Nephron progenitor cell (in vitro differentiated cells): Measurements from ENCODE around the gene TRAPPC14.
A peak's percentile ranks its signal among the peaks of the same experiment; 100 is the strongest.

ENCODE experiments used
- DNase-seq: peaks from one replicate; pipeline ENCODE4 v3.0.0; 2021
- H3K27ac Mint-ChIP-seq: 2 replicates; pipeline ENCODE4 v1.8.0; 2021; ENCODE audit warnings: mild to moderate bottlenecking, moderate library complexity, mixed read lengths
- H3K27me3 Mint-ChIP-seq: 2 replicates; pipeline ENCODE4 v1.8.0; 2021; ENCODE audit warnings: mild to moderate bottlenecking, low read depth, mixed read lengths; ENCODE audit not compliant: poor library complexity
- H3K36me3 Mint-ChIP-seq: 2 replicates; pipeline ENCODE4 v1.8.0; 2021; ENCODE audit warnings: low read depth, mixed read lengths
- H3K4me1 Mint-ChIP-seq: 2 replicates; pipeline ENCODE4 v1.8.0; 2021; ENCODE audit warnings: mixed read lengths
- H3K4me3 Mint-ChIP-seq: 2 replicates; pipeline ENCODE4 v1.8.0; 2021; ENCODE audit warnings: mild to moderate bottlenecking, moderate library complexity, mixed read lengths
- H3K9me3 Mint-ChIP-seq: 2 replicates; pipeline ENCODE4 v1.8.0; 2021; ENCODE audit warnings: mild to moderate bottlenecking, moderate library complexity, mixed read lengths
- CTCF ChIP-seq: fragments of 200-600 bp; sonication (generic); IDR thresholded peaks from 2 replicates; pipeline ENCODE4 v1.5.0; 2021; ENCODE audit warnings: antibody characterized with exemption

TRAPPC14 gene

GRCh38 chr7:100105534-100105933, 53.0 kb downstream of the TRAPPC14 start:
- Mint-ChIP-seq H3K27ac (peak overlapping the region; percentile 74), H3K9me3 (no peaks in the 10 kb centered on the region), H3K36me3 (peaks cover 35% of the 10 kb centered on the region), H3K4me3 (no peak overlapping the region), H3K4me1 (peaks cover 25% of the 10 kb centered on the region), H3K27me3 (peaks cover 9% of the 10 kb centered on the region)
- DNase-seq = no peak
- no peak for TF ChIP-seq CTCF
